Posterior vena cava (tissue), 2 donors: ENCODE data around the gene DDX52. TPM values are rescaled to one million over a fixed set of nuclear protein-coding genes. Genes with fewer than 3 reads are reported as not detected.
A peak's percentile ranks its signal among the peaks of the same experiment; 100 is the strongest.
"Not testable (repeated sequence)": the region's sequence is repeated elsewhere in the genome, so short reads cannot be mapped to it uniquely, and the experiment has no call there.

ENCODE experiments used
- DNase-seq: peaks from one replicate; pipeline ENCODE4 v3.0.0-alpha.2; 2020; ENCODE audit warnings: low spot score
- intact Hi-C, 2 donors: fragments of 100-400 bp; cut with DNase I; formaldehyde crosslinking; loops; one replicate each; pipeline versions ENCODE4 v1.14.1 to v1.14.2; 2022 to 2023
- long read RNA-seq, 2 donors: library from polyadenylated mRNA; unstranded; transcript quantifications; one replicate each; pipeline ENCODE4 v2.0.0, GENCODE V29; 2020 to 2021
- total RNA-seq, 2 donors: library from RNA; stranded (reverse); fragmentation: NEBNext Ultra II Directional; extraction: Animal tissue kit (Norgen Biotek cat#: 25700); gene quantifications; one replicate each; pipeline ENCODE4 v1.2.1, GENCODE V29; 2021
- donor health status: DM: yes; HTN: yes; CAD: no.
- donor health status: DM: yes; HTN: yes; CAD: no.

DDX52 gene, protein sequence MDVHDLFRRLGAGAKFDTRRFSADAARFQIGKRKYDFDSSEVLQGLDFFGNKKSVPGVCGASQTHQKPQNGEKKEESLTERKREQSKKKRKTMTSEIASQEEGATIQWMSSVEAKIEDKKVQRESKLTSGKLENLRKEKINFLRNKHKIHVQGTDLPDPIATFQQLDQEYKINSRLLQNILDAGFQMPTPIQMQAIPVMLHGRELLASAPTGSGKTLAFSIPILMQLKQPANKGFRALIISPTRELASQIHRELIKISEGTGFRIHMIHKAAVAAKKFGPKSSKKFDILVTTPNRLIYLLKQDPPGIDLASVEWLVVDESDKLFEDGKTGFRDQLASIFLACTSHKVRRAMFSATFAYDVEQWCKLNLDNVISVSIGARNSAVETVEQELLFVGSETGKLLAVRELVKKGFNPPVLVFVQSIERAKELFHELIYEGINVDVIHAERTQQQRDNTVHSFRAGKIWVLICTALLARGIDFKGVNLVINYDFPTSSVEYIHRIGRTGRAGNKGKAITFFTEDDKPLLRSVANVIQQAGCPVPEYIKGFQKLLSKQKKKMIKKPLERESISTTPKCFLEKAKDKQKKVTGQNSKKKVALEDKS
- 10 to 100 TPM; 16.8 to 20.7 TPM for total RNA-seq
- long read RNA-seq, donor 1, full-length matches to known transcripts, result 2 of 10 reads
- long read RNA-seq, donor 1, partial matches to known transcripts, result 4 of 10 reads
- long read RNA-seq, donor 1, other reads (novel, unspliced or antisense), result 4 of 10 reads
- long read RNA-seq, donor 2, full-length matches to known transcripts, result 7 of 25 reads
- long read RNA-seq, donor 2, partial matches to known transcripts, result 14 of 25 reads
- long read RNA-seq, donor 2, other reads (novel, unspliced or antisense), result 4 of 25 reads

DNA sequence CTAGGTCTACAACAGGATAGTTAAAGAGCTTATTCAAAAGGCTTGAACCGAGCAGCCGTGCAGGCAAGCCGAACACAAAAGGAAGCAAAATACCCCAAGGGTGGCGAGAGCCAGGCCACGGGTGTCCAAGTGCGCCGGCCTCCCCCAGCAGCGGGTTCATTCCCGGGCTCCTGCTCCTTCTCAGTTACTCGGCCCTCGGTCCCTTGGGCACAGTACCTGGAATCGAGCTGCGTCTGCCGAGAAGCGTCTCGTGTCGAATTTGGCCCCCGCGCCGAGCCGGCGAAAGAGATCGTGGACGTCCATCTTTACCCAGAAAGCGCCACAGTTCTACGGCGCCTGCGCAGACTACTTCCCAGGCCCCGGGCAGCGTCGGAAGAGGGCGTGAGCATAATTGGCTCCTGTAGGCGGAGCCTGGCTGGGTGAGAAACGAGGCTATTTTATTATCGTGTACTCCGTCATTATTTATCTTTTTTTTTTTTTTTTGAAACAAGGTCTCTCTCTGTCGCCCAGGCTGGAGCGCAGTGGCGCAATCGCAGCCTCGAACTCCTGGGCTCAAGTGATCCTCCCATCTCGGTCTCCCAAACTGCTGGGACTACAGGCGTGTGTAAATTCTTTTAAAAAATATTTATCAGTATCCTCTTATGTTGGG, at the start of gene DDX52:
Gene DDX52, minus strand, starts transcription at position 329 of the 649 bp plus-strand sequence. Its CDS starts 26 bp downstream, at position 303.
- peak; percentile 98 for DNase-seq
- intact Hi-C loops, result no loop called here

DNA sequence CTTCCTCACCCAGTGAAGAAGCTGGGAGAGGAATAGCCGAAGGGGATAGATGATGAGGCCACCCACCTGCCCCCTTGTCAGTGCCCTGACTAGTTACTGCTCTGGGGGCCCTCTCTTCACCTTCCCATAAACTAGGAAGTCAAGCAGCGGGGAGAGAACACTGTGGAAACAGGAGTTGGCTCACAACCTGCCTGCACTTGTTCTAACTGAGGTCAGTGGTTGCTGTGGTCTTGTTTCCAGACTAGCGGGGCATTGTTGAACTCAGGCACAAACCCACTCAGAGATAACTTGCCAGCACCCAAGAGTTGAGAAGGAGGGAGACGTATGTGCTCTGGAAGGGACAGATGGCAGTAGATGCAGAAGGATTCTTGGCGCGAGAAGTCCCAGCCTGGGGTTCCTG, 48.6 kb upstream of the DDX52 start:
- intact Hi-C loops, result no loop called here
- DNase-seq, result no peak

DNA sequence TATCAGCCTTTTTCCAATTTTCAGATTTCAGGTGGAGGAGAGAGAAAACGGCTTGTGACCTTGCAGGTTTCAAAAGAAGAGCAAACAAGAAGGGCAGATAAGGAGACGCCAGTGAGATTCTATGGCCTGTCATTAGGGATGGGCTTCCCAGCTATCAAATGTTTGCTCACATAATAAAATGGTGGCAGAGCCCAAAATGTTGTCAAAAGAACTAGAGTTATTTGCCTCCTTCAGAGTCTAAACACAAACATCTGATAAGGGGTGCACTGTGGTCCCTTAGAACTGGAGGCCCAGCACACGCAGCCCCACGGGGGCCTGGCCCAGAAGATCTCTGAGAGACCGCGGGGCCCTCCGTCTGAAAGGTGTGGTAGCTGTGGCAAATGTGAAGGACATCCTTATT, 46.1 kb upstream of the DDX52 start:
- DNase-seq, result no peak
- intact Hi-C loops, result no loop called here

DNA sequence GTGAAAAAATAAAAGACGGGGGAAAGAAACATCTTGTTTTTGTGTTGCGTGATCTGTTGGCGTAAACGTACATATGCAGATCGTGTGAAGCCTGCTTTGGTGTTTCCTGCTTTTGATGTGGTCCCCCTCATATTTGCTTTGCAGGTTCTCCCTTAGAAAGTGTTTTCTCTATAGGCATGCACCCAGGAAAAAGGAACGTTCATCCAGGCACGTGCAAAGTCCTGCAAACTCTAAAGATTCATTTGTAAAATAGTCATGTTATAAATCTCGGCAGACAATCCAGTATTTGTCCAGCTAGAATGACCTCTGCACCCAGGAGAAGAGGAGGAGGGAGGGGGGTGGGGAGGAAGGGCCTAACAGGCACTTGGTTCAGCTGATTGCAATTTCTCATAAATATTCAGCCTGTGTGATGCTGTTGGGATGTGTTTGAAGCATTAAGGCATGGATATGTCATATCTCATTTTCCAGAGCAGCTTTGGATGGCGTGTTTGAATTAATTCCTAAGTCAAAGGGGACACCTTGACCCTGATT, 40.3 kb upstream of the DDX52 start:
- intact Hi-C loops, result no loop called here
- DNase-seq, result no peak

DNA sequence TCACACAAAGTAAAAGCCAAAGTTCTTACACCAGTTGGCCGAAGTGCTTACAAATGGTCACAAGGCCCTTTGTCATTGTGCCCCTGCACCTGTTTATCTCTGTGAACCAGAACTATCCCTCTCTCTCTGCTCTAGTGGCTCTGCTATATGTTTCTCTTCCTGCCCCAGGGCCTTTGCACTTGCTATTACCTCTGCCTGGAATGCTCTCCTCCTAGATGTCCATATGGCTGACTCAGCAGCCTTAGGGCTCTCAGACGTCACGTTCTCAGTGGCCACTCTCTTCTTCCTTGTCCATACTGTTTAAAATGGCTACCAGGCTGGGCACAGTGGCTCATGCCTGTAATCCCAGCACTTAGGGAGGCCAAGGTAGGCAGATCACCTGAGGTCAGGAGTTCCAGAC, 38.8 kb upstream of the DDX52 start:
- no peak for DNase-seq
- intact Hi-C loops, result no loop called here

DNA sequence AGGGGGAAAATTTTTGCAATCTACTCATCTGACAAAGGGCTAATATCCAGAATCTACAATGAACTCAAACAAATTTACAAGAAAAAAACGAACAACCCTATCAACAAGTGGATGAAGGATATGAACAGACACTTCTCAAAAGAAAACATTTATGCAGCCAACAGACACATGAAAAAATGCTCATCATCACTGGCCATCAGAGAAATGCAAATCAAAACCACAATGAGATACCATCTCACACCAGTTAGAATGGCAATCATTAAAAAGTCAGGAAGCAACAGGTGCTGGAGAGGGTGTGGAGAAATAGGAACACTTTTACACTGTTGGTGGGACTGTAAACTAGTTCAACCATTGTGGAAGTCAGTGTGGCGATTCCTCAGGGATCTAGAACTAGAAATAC, 36.7 kb upstream of the DDX52 start:
- DNase-seq, intact Hi-C loops: not testable (repeated sequence)

DNA sequence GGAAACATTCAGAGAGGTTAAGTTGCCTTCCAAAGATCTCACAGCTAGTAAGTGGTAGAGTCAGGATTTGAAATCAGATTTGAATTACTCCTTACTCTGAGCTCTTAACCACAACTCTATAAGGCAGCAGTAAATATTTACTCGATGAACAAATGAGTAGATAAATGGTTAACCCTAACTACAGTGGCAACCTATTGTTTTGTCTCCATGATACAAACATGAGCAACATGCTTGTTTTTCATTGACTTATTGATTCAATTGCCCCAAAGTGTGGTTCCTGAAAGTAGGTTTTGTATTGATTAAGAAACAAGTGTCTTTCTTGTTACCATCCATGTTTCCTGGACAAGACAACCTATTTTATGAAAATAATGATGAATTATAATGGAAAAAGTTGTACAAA, 34.8 kb upstream of the DDX52 start:
- no peak for DNase-seq
- intact Hi-C loops, result no loop called here

DNA sequence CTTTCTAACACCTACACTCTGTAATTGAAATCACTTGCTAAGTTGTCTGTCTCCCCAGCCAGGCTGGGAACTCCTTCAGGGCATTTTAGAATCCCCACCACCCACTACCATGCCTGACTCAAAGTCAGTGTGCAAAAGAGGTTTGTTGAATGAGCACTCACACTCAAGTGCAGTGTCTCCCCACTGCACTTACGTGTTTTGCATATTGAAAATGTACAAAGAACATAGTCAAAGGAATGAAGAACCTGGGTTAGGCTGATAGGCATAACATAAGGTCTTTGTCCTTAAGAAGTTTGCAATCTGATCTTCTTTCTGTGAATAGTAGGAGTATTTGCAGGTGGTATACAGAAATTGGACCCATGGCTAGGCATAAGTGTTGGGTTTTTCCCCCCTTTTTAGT, 33.8 kb upstream of the DDX52 start:
- intact Hi-C loops, result no loop called here
- DNase-seq, result no peak

DNA sequence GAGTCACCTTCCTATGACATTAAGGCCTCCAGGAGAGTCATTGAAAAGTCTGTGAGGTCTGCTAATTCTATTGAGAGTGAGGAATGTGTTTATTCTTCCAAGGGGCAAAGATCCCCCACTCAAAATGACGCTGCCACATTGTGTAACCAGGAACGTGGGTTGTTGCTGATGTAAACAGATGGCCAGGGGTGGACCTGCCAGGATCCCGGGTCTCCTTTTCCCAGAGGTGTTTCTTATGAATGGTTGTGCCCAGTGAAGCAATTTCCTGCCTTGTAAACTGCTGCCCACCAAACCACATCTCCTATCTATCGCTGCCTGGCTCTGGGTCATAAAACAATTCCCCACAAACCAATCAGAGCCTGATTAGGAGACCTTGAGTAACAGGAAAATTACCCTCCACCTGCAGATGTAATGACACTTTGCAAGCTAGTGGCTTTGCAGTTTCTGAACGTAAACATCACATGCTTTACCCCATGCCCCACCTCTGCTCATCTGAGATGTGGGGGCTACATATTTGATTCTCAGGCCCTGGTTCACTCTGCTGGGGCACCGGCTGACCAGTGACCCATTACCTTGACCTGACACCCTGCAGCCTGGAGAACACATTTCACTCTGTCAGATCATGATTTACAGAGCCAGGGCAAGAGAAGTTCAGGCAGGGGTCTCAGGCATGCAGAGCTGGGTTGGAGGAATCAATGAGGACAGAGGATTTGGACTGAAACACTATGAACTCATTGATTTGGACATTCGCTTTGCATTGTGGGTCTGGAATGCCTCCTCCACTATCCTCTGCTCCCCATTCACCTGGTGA, 33.1 kb upstream of the DDX52 start:
- intact Hi-C loops, result no loop called here
- DNase-seq, result no peak

DNA sequence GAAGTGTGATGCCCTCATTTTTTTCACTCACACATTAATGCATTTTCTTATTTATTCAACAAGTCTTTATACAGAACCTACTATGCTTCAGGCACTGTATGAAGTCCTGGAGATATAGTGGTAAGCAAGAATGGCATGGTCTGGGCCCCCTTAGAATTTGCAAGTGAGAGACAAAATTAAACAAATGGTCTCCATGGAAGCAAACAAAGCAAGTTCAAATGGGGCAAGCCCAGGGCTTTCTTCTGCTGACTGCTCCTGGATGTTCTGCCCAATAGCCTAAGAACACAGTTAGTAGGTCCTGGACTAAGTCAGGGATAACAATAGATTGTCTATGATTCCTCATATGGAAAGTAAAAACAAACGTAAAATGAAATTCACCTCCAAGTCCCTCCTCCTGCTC, 31.3 kb upstream of the DDX52 start:
- intact Hi-C loops, result no loop called here
- DNase-seq, result no peak

DNA sequence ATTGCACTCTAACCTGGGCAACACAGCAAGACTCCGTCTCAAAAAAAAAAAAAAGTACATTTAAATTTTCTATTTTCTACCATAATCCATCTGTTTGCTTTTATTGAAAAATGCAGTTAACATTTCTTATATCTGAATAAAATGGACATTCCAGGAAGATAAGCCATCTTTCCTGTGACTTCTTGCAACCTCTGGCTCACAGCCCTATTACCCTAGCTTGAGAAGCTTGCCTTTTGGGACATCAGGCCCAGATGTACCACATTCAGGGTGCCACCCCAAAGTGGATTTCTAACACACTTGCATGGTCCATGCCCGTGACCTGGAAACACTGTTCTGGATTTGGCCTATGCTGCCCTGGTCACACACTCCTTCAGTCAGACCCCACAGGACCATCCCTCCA, 30.1 kb upstream of the DDX52 start:
- no peak for DNase-seq
- intact Hi-C loops, result no loop called here

DNA sequence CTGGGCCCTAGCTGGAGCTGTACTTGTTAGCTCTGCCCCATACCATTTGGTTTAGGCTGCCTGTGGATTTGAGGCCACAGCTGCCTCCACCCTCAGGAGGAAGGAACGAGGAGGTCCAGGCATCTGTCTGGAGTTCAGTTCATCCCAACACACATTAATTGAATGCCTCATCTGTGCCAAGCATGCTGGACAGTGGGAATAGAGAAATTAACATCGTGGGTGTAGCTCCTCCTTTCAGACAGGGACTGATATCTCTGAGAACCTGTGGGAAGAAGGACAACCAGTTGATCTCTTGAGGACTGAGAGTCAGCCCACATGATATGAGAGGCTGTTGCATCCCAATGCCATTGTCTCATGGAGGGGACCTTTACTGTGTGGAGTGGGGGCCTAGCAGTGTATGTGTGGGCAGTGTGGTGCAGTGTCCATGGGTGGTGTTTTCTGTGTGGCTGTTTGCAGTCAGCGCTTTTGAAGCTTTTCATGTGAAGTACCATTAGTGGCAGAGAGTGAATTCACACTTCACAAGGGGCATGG, 29.4 kb upstream of the DDX52 start:
- intact Hi-C loops, result no loop called here
- DNase-seq, result no peak

DNA sequence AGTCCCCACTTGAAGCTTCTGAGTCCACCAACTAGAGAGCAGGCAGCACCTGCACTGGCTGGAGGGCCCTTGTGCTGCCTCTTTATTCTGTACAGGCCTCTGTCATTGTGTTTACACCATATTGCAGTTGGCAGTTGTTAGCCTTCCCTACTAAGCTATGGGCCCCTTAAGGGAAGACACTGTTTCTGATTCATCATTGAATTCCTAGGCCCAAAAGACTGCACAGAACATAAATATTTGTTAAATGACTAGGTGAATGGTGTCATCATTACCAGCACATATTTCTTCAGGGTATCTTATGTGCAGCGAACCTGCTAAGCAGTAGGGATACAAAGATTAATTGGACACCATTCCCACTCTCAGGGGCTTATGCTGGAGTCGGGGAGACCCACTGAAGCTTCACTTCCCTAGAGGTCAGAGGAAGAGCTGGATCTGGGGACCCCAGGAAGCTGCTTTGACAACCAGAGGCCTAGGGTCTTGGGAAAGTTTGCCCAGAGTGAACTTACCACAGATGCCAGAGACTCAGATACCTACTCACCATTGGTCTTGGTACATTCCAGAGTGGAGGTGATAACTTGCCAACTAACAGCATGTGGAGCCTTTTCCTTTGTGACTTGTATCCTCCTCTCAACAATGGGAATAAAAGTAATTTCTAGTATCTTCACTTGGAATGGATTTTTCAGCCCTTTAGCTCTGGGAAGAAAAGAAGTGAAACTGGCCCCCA, 28.7 kb upstream of the DDX52 start:
- intact Hi-C loops, result no loop called here
- DNase-seq, result no peak

DNA sequence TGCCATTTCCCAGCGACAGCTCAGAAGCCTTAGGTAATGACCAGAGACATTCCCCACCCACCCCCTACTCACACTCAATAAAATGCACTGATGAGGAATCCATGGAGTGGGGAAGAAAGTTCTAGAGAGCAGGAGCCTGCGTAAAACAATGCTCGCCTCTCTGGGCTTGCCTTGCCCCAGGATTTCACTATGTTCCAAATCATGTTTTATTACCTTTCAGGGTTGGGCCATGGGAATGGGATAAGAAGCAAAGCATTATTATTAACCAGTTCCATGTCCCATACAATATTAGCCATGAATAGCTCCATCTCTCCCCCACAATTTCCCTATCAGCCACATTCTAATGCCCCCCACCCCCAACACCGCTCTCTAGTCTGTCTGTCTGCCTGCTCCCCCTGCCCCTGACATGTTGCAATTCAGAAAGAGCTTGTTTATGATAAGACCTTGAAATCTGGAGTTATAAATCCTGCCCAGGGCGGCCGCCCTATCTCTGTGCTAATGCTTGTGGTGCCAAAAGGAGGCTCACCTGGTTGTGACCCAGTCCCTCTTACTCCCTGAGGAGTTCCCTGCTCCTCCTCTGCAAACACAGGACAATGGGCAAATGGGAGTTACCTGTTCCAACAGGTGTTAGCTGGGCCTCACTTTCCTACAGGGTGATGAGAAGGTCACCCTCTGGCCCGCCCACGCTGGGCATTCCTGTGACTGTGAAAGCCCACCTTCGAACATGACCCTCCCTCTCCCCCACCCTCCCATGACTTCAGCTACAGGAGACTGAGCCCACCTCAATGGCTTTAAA, 28.0 kb upstream of the DDX52 start:
- intact Hi-C loops, result no loop called here
- DNase-seq, result no peak

DNA sequence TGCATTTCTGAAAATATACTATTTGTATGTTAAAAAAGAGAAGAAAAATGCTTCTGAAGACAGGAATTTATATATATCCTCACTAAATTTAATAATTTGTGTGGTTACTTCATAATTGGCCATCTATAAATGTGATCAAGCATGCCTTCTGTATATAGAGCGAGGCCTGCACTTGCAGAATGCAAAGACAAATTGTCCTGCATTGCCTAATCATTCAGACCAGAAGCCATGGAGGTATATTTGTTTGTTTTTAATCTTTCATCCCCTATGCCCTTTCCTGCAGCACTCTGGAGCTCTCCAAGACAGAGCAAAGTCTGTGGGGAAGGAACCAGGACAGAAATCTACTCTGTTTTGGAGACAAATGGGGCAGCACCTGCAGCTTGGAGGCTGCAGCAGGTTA, 23.8 kb upstream of the DDX52 start:
- intact Hi-C loops, result no loop called here
- no peak for DNase-seq

DNA sequence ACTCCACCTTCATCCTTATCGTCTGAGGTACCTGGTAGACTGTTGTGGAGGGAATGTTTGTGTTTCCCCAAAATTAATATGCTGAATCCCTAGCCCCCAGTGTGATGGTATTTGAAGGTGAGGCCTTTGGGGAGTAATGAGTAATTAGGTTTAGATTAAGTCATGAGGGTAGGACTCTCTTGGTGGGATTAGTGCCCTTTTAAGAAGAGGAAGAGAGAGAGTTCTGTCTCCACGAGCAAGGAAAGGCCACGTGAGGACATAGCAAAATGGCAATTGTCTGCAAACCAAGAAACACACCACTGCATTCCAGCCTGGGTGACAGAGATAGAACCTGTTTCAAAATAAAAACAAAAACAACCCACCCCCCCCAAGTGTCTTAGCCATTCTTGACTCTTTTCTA, 21.0 kb upstream of the DDX52 start:
- no peak for DNase-seq
- intact Hi-C loops, result no loop called here

DNA sequence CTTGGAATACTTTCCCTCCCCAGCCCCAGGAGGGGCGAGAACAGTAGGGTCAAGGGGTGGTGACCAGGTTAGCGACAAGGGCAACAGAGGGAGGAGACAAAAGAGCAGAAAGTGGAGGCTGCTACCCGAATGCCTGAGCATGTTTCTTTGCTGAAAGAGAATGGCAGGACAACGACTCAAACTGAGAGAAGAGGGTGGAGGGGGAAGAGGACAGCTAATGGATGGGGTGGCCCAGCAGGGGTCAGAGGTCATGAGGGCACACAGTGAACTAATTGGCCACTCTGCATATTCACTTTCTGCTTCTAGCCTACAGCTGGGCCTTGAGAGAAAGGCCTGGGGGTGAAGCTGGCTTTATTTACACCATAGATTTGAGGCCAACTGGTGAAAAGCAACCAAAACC, 19.1 kb upstream of the DDX52 start:
- intact Hi-C loops, result no loop called here
- no peak for DNase-seq
